K562 (cell line): ENCODE data around the gene RABGAP1L. TPM values are rescaled to one million over a fixed set of nuclear protein-coding genes. Genes with fewer than 3 reads are reported as not detected.

Experiments
- ATAC-seq: fragments of 200-7000 bp; cut with Tn5 transposase; 3 replicates; pipeline ENCODE4 v1.9.1; 2020; ENCODE audit warnings: moderate library complexity
- BruUV-seq: library from RNA; stranded (reverse); fragments of 400-500 nt; replicated peaks from 2 replicates; lab custom pipeline; 2021; lab: Mats Ljungman, UMichigan
- CTCF ChIA-PET: fragments of 300-600 bp; formaldehyde crosslinking; extraction: SDS; loops from one replicate; lab custom pipeline; 2021; ENCODE audit warnings: low intra/inter-chr PET ratio; lab: Yijun Ruan, JAX
- POLR2A ChIA-PET: fragments of 300-600, 350-650 bp; sonication (Branson Sonifier 250); formaldehyde crosslinking; extraction: SDS; loops from one replicate; lab custom pipeline; 2021; ENCODE audit warnings: antibody characterized with exemption, inconsistent platforms; lab: Yijun Ruan, JAX
- DNase-seq, 4 experiments: peaks; one replicate each; pipeline versions ENCODE4 v3.0.0 to v3.0.0-alpha.2; 2011 to 2018; ENCODE audit warnings: low spot score in 3 of 4, mixed read lengths in 3 of 4; ENCODE audit errors: extremely low read depth in 1 of 4
- FAIRE-seq: peaks from 2 replicates; lab custom pipeline; 2011; peaks lifted over from hg19 to GRCh38; lab: Jason Lieb, UNC
- H2AFZ ChIP-seq: 2 replicates; pipeline ENCODE4 v1.6.0; 2011; ENCODE audit warnings: low read depth, low read length, control low read depth, inconsistent platforms
- H3K27ac ChIP-seq: fragments of 200-600 bp; 3 replicates; pipeline ENCODE4 v1.8.0; 2011; ENCODE audit warnings: low read depth, mild to moderate bottlenecking, control low read depth, inconsistent platforms, low read length, moderate library complexity, mixed read lengths; ENCODE audit errors: extremely low read depth
- H3K27me3 ChIP-seq, 2 experiments: fragments of 300-600 bp in 1 of 2; 2 replicates in 1 of 2; 3 replicates in 1 of 2; pipeline versions ENCODE4 v1.6.0 to v1.8.0; 2011; ENCODE audit warnings: inconsistent platforms in 2 of 2, low read length in 2 of 2, mild to moderate bottlenecking in 1 of 2, mixed read lengths in 1 of 2, moderate library complexity in 1 of 2; ENCODE audit not compliant: control insufficient read depth in 2 of 2, insufficient read depth in 2 of 2
- H3K36me3 ChIP-seq: fragments of 300-600 bp; 3 replicates; pipeline ENCODE4 v1.8.0; 2011; ENCODE audit warnings: mild to moderate bottlenecking, low read length, inconsistent platforms; ENCODE audit not compliant: control insufficient read depth, insufficient read depth
- H3K4me1 ChIP-seq, 2 experiments: fragments of 200-600 bp in 1 of 2; replicated peaks in 1 of 2; 2 replicates in 1 of 2; 3 replicates in 1 of 2; pipeline versions ENCODE4 v1.5.1 to v1.8.0; 2011; ENCODE audit warnings: inconsistent platforms in 2 of 2, low read length in 2 of 2, mild to moderate bottlenecking in 1 of 2, mixed read lengths in 1 of 2, moderate library complexity in 1 of 2; ENCODE audit not compliant: control insufficient read depth in 2 of 2, insufficient read depth in 2 of 2
- H3K4me2 ChIP-seq: 2 replicates; pipeline ENCODE4 v1.6.1; 2011; ENCODE audit warnings: low read length, control low read depth, inconsistent platforms, mixed read lengths; ENCODE audit not compliant: insufficient read depth
- H3K4me3 ChIP-seq: fragments of 200-600 bp; sonication (generic), shearing (Covaris generic); 2 replicates; pipeline ENCODE4 v1.5.1; 2016; ENCODE audit warnings: control low read depth, inconsistent platforms
- H3K79me2 ChIP-seq: fragments of 200-600 bp; 3 replicates; pipeline ENCODE4 v1.8.0; 2011; ENCODE audit warnings: low read length, inconsistent platforms; ENCODE audit not compliant: control insufficient read depth, insufficient read depth
- H3K9ac ChIP-seq, 2 experiments: 2 replicates each; pipeline versions ENCODE4 v1.6.0 to v1.6.1; 2011; ENCODE audit warnings: low read depth in 2 of 2, low read length in 2 of 2, control low read depth in 1 of 2, inconsistent platforms in 1 of 2, mild to moderate bottlenecking in 1 of 2, mixed read lengths in 1 of 2; ENCODE audit not compliant: insufficient read depth in 1 of 2
- H3K9me1 ChIP-seq: one replicate; pipeline ENCODE4 v1.6.0; 2011; ENCODE audit warnings: inconsistent platforms, mild to moderate bottlenecking, low read length, moderate library complexity; ENCODE audit not compliant: control insufficient read depth, insufficient read depth
- H3K9me3 ChIP-seq: replicated peaks from 2 replicates; pipeline ENCODE4 v1.5.1; 2011; ENCODE audit warnings: low read depth, low read length, inconsistent platforms; ENCODE audit not compliant: control insufficient read depth, insufficient read depth
- H4K20me1 ChIP-seq: replicated peaks from 2 replicates; pipeline ENCODE4 v1.6.1; 2011; ENCODE audit warnings: low read length, inconsistent platforms, mixed read lengths; ENCODE audit not compliant: control insufficient read depth, insufficient read depth
- ARID1B ChIP-seq: fragments of 450-650 bp; IDR thresholded peaks from 2 replicates; pipeline ENCODE4 v1.6.1; 2016; ENCODE audit warnings: antibody characterized with exemption, mild to moderate bottlenecking, inconsistent platforms
- CREB3L1 ChIP-seq: fragments of 450-650 bp; IDR thresholded peaks from 2 replicates; pipeline ENCODE4 v1.6.1; 2014; ENCODE audit warnings: low read depth, mild to moderate bottlenecking, moderate library complexity, borderline replicate concordance
- ETV1 ChIP-seq: fragments of 450-650 bp; conservative IDR thresholded peaks from 2 replicates; pipeline ENCODE4 v1.6.1; 2016; ENCODE audit warnings: missing genetic modification characterization, control low read depth, low read depth, missing compliant biosample characterization
- ID3 ChIP-seq, 2 experiments: fragments of 250-450 bp in 1 of 2; fragments of 450-650 bp in 1 of 2; sonication (Bioruptor Pico) in 1 of 2; IDR thresholded peaks; 2 replicates each; pipeline versions ENCODE4 v1.6.1 to v1.8.0; 2016 to 2021; ENCODE audit warnings: mild to moderate bottlenecking in 2 of 2, moderate library complexity in 2 of 2, missing compliant biosample characterization in 1 of 2, missing genetic modification characterization in 1 of 2
- KDM1A ChIP-seq, 2 experiments: fragments of 450-650 bp; IDR thresholded peaks; 2 replicates each; pipeline ENCODE4 v1.6.1; 2016; ENCODE audit warnings: mild to moderate bottlenecking in 2 of 2
- MAFF ChIP-seq: IDR thresholded peaks from 2 replicates; pipeline ENCODE4 v1.6.1; 2012; ENCODE audit warnings: low read length, improper control_type of control experiment
- MCM7 ChIP-seq, 2 experiments: fragments of 450-650 bp; IDR thresholded peaks; 2 replicates each; pipeline ENCODE4 v1.6.1; 2016 to 2018
- MECOM ChIP-seq: fragments of 250-450 bp; sonication (Bioruptor Pico); IDR thresholded peaks from 2 replicates; pipeline ENCODE4 v1.8.0; 2022; ENCODE audit warnings: inconsistent platforms
- NR4A1 ChIP-seq, 2 experiments: fragments of 250-450 bp in 1 of 2; fragments of 450-650 bp in 1 of 2; sonication (Bioruptor Pico) in 1 of 2; IDR thresholded peaks; 2 replicates each; pipeline versions ENCODE4 v1.4.0 to v1.6.1; 2016 to 2020; ENCODE audit warnings: mild to moderate bottlenecking in 2 of 2, missing compliant biosample characterization in 1 of 2, missing genetic modification characterization in 1 of 2, moderate library complexity in 1 of 2
- RCOR1 ChIP-seq, 2 experiments: IDR thresholded peaks; 2 replicates each; pipeline ENCODE4 v1.6.1; 2012; ENCODE audit warnings: low read depth in 2 of 2, low read length in 2 of 2, borderline replicate concordance in 1 of 2, improper control_type of control experiment in 1 of 2
- SAP30 ChIP-seq: fragments of 200-600 bp; sonication (generic); IDR thresholded peaks from 2 replicates; pipeline ENCODE4 v1.6.1; 2012; ENCODE audit warnings: borderline replicate concordance, low read depth, mild to moderate bottlenecking, moderate library complexity, low read length, control low read depth, inconsistent platforms; ENCODE audit not compliant: insufficient read depth, poor library complexity, severe bottlenecking
- SP2 ChIP-seq: IDR thresholded peaks from 2 replicates; pipeline ENCODE4 v1.6.1; 2011; ENCODE audit warnings: mild to moderate bottlenecking, low read depth, low read length, moderate library complexity; ENCODE audit not compliant: poor library complexity, severe bottlenecking; ENCODE audit errors: extremely low read depth
- TCF7L2 ChIP-seq: fragments of 150-350 bp; IDR thresholded peaks from 2 replicates; pipeline ENCODE4 v1.6.1; 2016; ENCODE audit warnings: low read depth, mild to moderate bottlenecking, low read length, moderate library complexity
- TOE1 ChIP-seq, 2 experiments: fragments of 450-650 bp in 1 of 2; sonication (generic) in 1 of 2; formaldehyde crosslinking in 1 of 2; IDR thresholded peaks; 2 replicates each; pipeline versions ENCODE4 v1.7.1 to v1.8.0; 2016 to 2022; ENCODE audit warnings: borderline replicate concordance in 2 of 2, mild to moderate bottlenecking in 2 of 2, antibody characterized with exemption in 1 of 2, inconsistent platforms in 1 of 2, low read depth in 1 of 2, missing genetic modification reagents in 1 of 2, moderate library complexity in 1 of 2
- TRIM24 ChIP-seq, 2 experiments: fragments of 450-650 bp; IDR thresholded peaks; 2 replicates each; pipeline ENCODE4 v1.6.1; 2016
- TRIM28 ChIP-seq: fragments of 450-650 bp; IDR thresholded peaks from 2 replicates; pipeline ENCODE4 v1.6.1; 2017
- ZBTB49 ChIP-seq: sonication (generic); formaldehyde crosslinking; IDR thresholded peaks from 2 replicates; pipeline ENCODE4 v1.8.0; 2022; ENCODE audit warnings: missing genetic modification reagents, mild to moderate bottlenecking, borderline replicate concordance
- WGBS: fragments of 100-300 bp; shearing (Covaris generic); methylation state at CpG from one replicate; pipeline ENCODE4 v1.1.6; 2016; ENCODE audit warnings: low coverage, mixed read lengths; ENCODE audit not compliant: insufficient coverage; ENCODE audit errors: missing lambda C conversion rate; 5-methylcytosine and 5-hydroxymethylcytosine counted together
- in situ Hi-C: fragments of 300-500 bp; cut with MboI; formaldehyde crosslinking; loops from 4 replicates; pipeline ENCODE4 v1.15.0; 2018; ENCODE audit warnings: inconsistent platforms, mixed read lengths
- intact Hi-C: fragments of 100-400 bp; cut with micrococcal nuclease; formaldehyde crosslinking; loops from 2 replicates; pipeline ENCODE4 v1.14.2; 2022
- polyA plus RNA-seq, 8 experiments: library from polyadenylated mRNA; depleted of rRNA in 4 of 8; stranded (reverse) in 5 of 8; unstranded in 3 of 8; fragments of >200 nt; fragmentation: Nextera tagmentation in 2 of 8; fragmentation: Illumina TruSeq in 1 of 8; extraction: Ambion mirVana in 2 of 8; extraction: Trizol in 1 of 8; gene quantifications; 2 replicates each; pipeline versions ENCODE4 v1.2.1 to v1.2.3, GENCODE V29; 2011 to 2014; ENCODE audit warnings: inconsistent platforms in 1 of 8, missing spikeins in 1 of 8
- total RNA-seq, 7 experiments: library from RNA; depleted of rRNA in 6 of 7; stranded (reverse); fragments of >200 nt in 6 of 7; fragmentation: Illumina TruSeq in 2 of 7; extraction: Trizol in 2 of 7; gene quantifications; 2 replicates each; pipeline versions ENCODE4 v1.2.1 to v1.2.3, GENCODE V29; 2011 to 2021; ENCODE audit warnings: low replicate concordance in 1 of 7

RABGAP1L gene
- total and polyA plus RNA-seq, 9 of the 15 experiments (the other 6 are each of a cell fraction or from before 2014, with no cell fraction given), result 16.5 to 44.9 (median 26.7) TPM

- Histone ChIP-seq H3K27me3 (no peaks in the 10 kb centered on the region; a peak in 1 of 5 replicates), H3K9me3 (peaks cover 10% of the 10 kb centered on the region), H3K36me3 (no peaks in the 10 kb centered on the region), H3K4me2 (no peak overlapping the region), H4K20me1 (no peaks in the 10 kb centered on the region), H2AFZ (no peak overlapping the region), H3K79me2 (no peaks in the 10 kb centered on the region), H3K27ac (no peak overlapping the region), H3K9ac (no peak overlapping the region), H3K4me1 (no peaks in the 10 kb centered on the region), H3K9me1 (no peaks in the 10 kb centered on the region), H3K4me3 (no peak overlapping the region)
- DNase-seq (no peak), FAIRE-seq (no peak), ATAC-seq (no peak)
- TF ChIP-seq ETV1 (tag) (no peak), SAP30 (no peak), MAFF (no peak), CREB3L1 (no peak), MCM7 (IDR thresholded peaks at IDR 0.05) (no peak), NR4A1 (CRISPR knock-in tag; IDR thresholded peaks at IDR 0.05) (no peak), NR4A1 (tag; IDR thresholded peaks at IDR 0.05) (no peak), MECOM (no peak), ARID1B (no peak), KDM1A (IDR thresholded peaks at IDR 0.05) (no peak), ID3 (CRISPR knock-in tag; IDR thresholded peaks at IDR 0.05) (no peak), ID3 (tag; IDR thresholded peaks at IDR 0.05) (no peak), RCOR1 (IDR thresholded peaks at IDR 0.05; ENCODE audit: borderline replicate concordance in 1 of 2, low read depth in 2 of 2, low read length in 2 of 2) (no peak), TRIM28 (no peak), ZBTB49 (CRISPR knock-in tag) (no peak), TRIM24 (IDR thresholded peaks at IDR 0.05) (no peak), TCF7L2 (no peak), TOE1 (IDR thresholded peaks at IDR 0.05; ENCODE audit: borderline replicate concordance) (no peak), TOE1 (CRISPR knock-in tag; IDR thresholded peaks at IDR 0.05; ENCODE audit: borderline replicate concordance, low read depth) (no peak), SP2 (no peak)
- intact Hi-C loops, result no loop called here
- no TSS peak for BruUV-seq
- in situ Hi-C loops, result no loop called here
- ChIA-PET CTCF (no interaction called here), POLR2A (no interaction called here)
- WGBS, result 93% methylated on average over 1 of the region's 1 CpG
Measured at GRCh38 chr1:174322202-174322862, 163.0 kb downstream of the RABGAP1L start.
